IMR-90 (cell line): ENCODE results near the gene SLC16A4. TPM values are rescaled to one million over a fixed set of nuclear protein-coding genes. Genes with fewer than 3 reads are reported as not detected.

Experiments
- ATAC-seq: fragments of 200-7000 bp; cut with Tn5 transposase; 2 replicates; pipeline ENCODE4 v1.9.1; 2020; ENCODE audit warnings: low read depth, mild to moderate bottlenecking, moderate library complexity
- BruUV-seq: library from RNA; stranded (reverse); fragments of 400-500 nt; replicated peaks from 2 replicates; lab custom pipeline; 2021; lab: Mats Ljungman, UMichigan
- CTCF ChIA-PET: fragments of 300-600 bp; formaldehyde crosslinking; extraction: SDS; loops from one replicate; lab custom pipeline; 2021; ENCODE audit warnings: antibody characterized with exemption; lab: Yijun Ruan, JAX
- POLR2A ChIA-PET: fragments of 300-600 bp; sonication (Branson Sonifier 250); formaldehyde crosslinking; loops from one replicate; lab custom pipeline; 2022; ENCODE audit warnings: antibody characterized with exemption; ENCODE audit not compliant: unreplicated experiment; lab: Charles Lee
- DNase-seq: peaks from one replicate; pipeline ENCODE4 v3.0.0; 2013
- H2AFZ ChIP-seq: replicated peaks from 2 replicates; pipeline ENCODE3; 2013; ENCODE audit warnings: low read length, mild to moderate bottlenecking; ENCODE audit not compliant: poor library complexity
- H2AK5ac ChIP-seq: 2 replicates; pipeline ENCODE4 v1.6.1; 2013; ENCODE audit warnings: low read depth, low read length, inconsistent platforms
- H2AK9ac ChIP-seq: replicated peaks from 2 replicates; pipeline ENCODE3; 2013; ENCODE audit warnings: mild to moderate bottlenecking, low read depth, low read length, moderate library complexity; ENCODE audit not compliant: poor library complexity
- H2BK120ac ChIP-seq: 2 replicates; pipeline ENCODE4 v1.6.1; 2013; ENCODE audit warnings: low read depth, low read length, inconsistent platforms
- H2BK15ac ChIP-seq: 3 replicates; pipeline ENCODE4 v1.6.1; 2013; ENCODE audit warnings: low read depth, low read length, inconsistent platforms
- H2BK20ac ChIP-seq: 2 replicates; pipeline ENCODE4 v1.6.1; 2013; ENCODE audit warnings: low read depth, mild to moderate bottlenecking, inconsistent platforms, low read length, moderate library complexity
- H2BK5ac ChIP-seq: 2 replicates; pipeline ENCODE4 v1.6.1; 2013; ENCODE audit warnings: mild to moderate bottlenecking, low read depth, low read length, inconsistent platforms; ENCODE audit not compliant: poor library complexity, severe bottlenecking
- H3K14ac ChIP-seq: replicated peaks from 2 replicates; pipeline ENCODE4 v1.6.1; 2013; ENCODE audit warnings: low read depth, low read length, inconsistent platforms
- H3K18ac ChIP-seq: 2 replicates; pipeline ENCODE4 v1.6.1; 2013; ENCODE audit warnings: low read depth, low read length, control low read depth
- H3K23ac ChIP-seq: 2 replicates; pipeline ENCODE4 v1.6.1; 2013; ENCODE audit warnings: low read depth, low read length, inconsistent platforms
- H3K27ac ChIP-seq: 2 replicates; pipeline ENCODE4 v1.5.1; 2013; ENCODE audit warnings: mild to moderate bottlenecking, control low read depth, low read length; ENCODE audit not compliant: insufficient read depth
- H3K27me3 ChIP-seq: 2 replicates; pipeline ENCODE4 v1.6.1; 2013; ENCODE audit warnings: low read length; ENCODE audit not compliant: control insufficient read depth, insufficient read depth
- H3K36me3 ChIP-seq: 2 replicates; pipeline ENCODE4 v1.6.1; 2013; ENCODE audit warnings: low read length, mixed read lengths; ENCODE audit not compliant: control insufficient read depth, insufficient read depth
- H3K4ac ChIP-seq: 2 replicates; pipeline ENCODE4 v1.6.1; 2013; ENCODE audit warnings: low read depth, low read length, inconsistent platforms
- H3K4me1 ChIP-seq: 2 replicates; pipeline ENCODE4 v1.6.1; 2013; ENCODE audit warnings: low read length, mixed read lengths; ENCODE audit not compliant: control insufficient read depth, insufficient read depth
- H3K4me2 ChIP-seq: 2 replicates; pipeline ENCODE4 v1.6.1; 2013; ENCODE audit warnings: low read depth, mild to moderate bottlenecking, control low read depth, low read length, moderate library complexity
- H3K4me3 ChIP-seq: 2 replicates; pipeline ENCODE4 v1.5.1; 2013; ENCODE audit warnings: low read depth, mild to moderate bottlenecking, control low read depth, low read length, moderate library complexity; ENCODE audit not compliant: insufficient read depth
- H3K56ac ChIP-seq: 2 replicates; pipeline ENCODE4 v1.6.1; 2013; ENCODE audit warnings: low read length, inconsistent platforms; ENCODE audit not compliant: insufficient read depth; ENCODE audit errors: extremely low read depth
- H3K79me1 ChIP-seq, 2 experiments: 2 replicates each; pipeline ENCODE4 v1.6.1; 2013; ENCODE audit warnings: low read length in 2 of 2, inconsistent platforms in 1 of 2, low read depth in 1 of 2
- H3K9ac ChIP-seq: 2 replicates; pipeline ENCODE4 v1.6.1; 2013; ENCODE audit warnings: low read depth, low read length, control low read depth
- H3K9me1 ChIP-seq: 2 replicates; pipeline ENCODE4 v1.6.1; 2013; ENCODE audit warnings: low read length, inconsistent platforms; ENCODE audit not compliant: insufficient read depth
- H3K9me3 ChIP-seq: 2 replicates; pipeline ENCODE4 v1.6.1; 2013; ENCODE audit warnings: low read length; ENCODE audit not compliant: control insufficient read depth, insufficient read depth
- H4K20me1 ChIP-seq: 2 replicates; pipeline ENCODE4 v1.6.1; 2013; ENCODE audit warnings: low read length, inconsistent platforms; ENCODE audit not compliant: insufficient read depth
- H4K5ac ChIP-seq: 2 replicates; pipeline ENCODE4 v1.6.1; 2013; ENCODE audit warnings: mild to moderate bottlenecking, low read depth, low read length, control low read depth
- H4K8ac ChIP-seq, 2 experiments: 2 replicates each; pipeline ENCODE4 v1.6.1; 2013; ENCODE audit warnings: low read depth in 2 of 2, low read length in 2 of 2, control low read depth in 1 of 2, inconsistent platforms in 1 of 2
- H4K91ac ChIP-seq: 2 replicates; pipeline ENCODE4 v1.6.1; 2013; ENCODE audit warnings: low read depth, low read length, inconsistent platforms; ENCODE audit not compliant: insufficient read depth
- BHLHE40 ChIP-seq: fragments of 150-350 bp; IDR thresholded peaks from 2 replicates; pipeline ENCODE4 v1.6.1; 2016; ENCODE audit warnings: mild to moderate bottlenecking, low read depth, low read length
- CEBPB ChIP-seq: IDR thresholded peaks from 2 replicates; pipeline ENCODE4 v1.6.1; 2012; ENCODE audit warnings: low read depth, low read length, improper control_type of control experiment
- FOS ChIP-seq: fragments of 150-350 bp; IDR thresholded peaks from 2 replicates; pipeline ENCODE4 v1.6.1; 2016; ENCODE audit warnings: low read depth, low read length
- MAFK ChIP-seq: IDR thresholded peaks from 2 replicates; pipeline ENCODE4 v1.6.1; 2012; ENCODE audit warnings: low read depth, low read length, improper control_type of control experiment
- MAZ ChIP-seq: IDR thresholded peaks from 2 replicates; pipeline ENCODE4 v1.6.1; 2012; ENCODE audit warnings: low read depth, mild to moderate bottlenecking, low read length, improper control_type of control experiment, moderate library complexity, borderline replicate concordance
- MXI1 ChIP-seq: IDR thresholded peaks from 2 replicates; pipeline ENCODE4 v1.6.1; 2012; ENCODE audit warnings: low read depth, mild to moderate bottlenecking, low read length, moderate library complexity, borderline replicate concordance
- NFE2L2 ChIP-seq: fragments of 150-350 bp; IDR thresholded peaks from 2 replicates; pipeline ENCODE4 v1.6.1; 2016; ENCODE audit warnings: low read depth, mild to moderate bottlenecking, low read length
- POLR2A ChIP-seq: IDR thresholded peaks from 2 replicates; pipeline ENCODE4 v1.6.1; 2012; ENCODE audit warnings: mild to moderate bottlenecking, low read depth, low read length
- RAD21 ChIP-seq: IDR thresholded peaks from 2 replicates; pipeline ENCODE4 v1.6.1; 2012; ENCODE audit warnings: low read length, improper control_type of control experiment
- RCOR1 ChIP-seq: IDR thresholded peaks from 2 replicates; pipeline ENCODE4 v1.6.1; 2012; ENCODE audit warnings: mild to moderate bottlenecking, low read length, improper control_type of control experiment; ENCODE audit not compliant: insufficient replicate concordance
- RFX5 ChIP-seq: IDR thresholded peaks from 2 replicates; pipeline ENCODE4 v1.8.0; 2012; ENCODE audit warnings: low read depth, mild to moderate bottlenecking, low read length, moderate library complexity
- SMC3 ChIP-seq: fragments of 150-350 bp; IDR thresholded peaks from 2 replicates; pipeline ENCODE4 v1.6.1; 2016; ENCODE audit warnings: low read depth, mild to moderate bottlenecking, antibody characterized with exemption, low read length, moderate library complexity
- WGBS, 2 experiments: methylation state at CpG; one replicate each; pipeline versions ENCODE4 v1.1.5 to v1.1.7; 2013; ENCODE audit warnings: missing lambda C conversion rate in 2 of 2; ENCODE audit not compliant: insufficient read length in 1 of 2; ENCODE audit errors: extremely low coverage in 2 of 2; 5-methylcytosine and 5-hydroxymethylcytosine counted together
- dilution Hi-C: fragments of 300-500 bp; cut with HindIII; formaldehyde crosslinking; loops from one replicate; pipeline ENCODE4 v1.14.3; 2018; ENCODE audit warnings: low sequenced_read_pairs; ENCODE audit not compliant: unreplicated experiment
- in situ Hi-C: fragments of 300-500 bp; cut with MboI; formaldehyde crosslinking; loops from 3 replicates; pipeline ENCODE4 v1.14.3; 2019; ENCODE audit warnings: low sequenced_read_pairs, inconsistent platforms, mixed read lengths
- intact Hi-C: fragments of 100-400 bp; cut with micrococcal nuclease; formaldehyde crosslinking; loops from 2 replicates; pipeline ENCODE4 v1.10.0; 2022
- polyA plus RNA-seq, 3 experiments: library from polyadenylated mRNA; depleted of rRNA; stranded (reverse); fragments of >200 nt; gene quantifications; 2 replicates each; pipeline ENCODE4 v1.2.3, GENCODE V29; 2012; ENCODE audit warnings: low replicate concordance in 1 of 3
- total RNA-seq: library from RNA; depleted of rRNA; stranded (reverse); fragments of >200 nt; gene quantifications from 2 replicates; pipeline ENCODE4 v1.2.3, GENCODE V29; 2012
- TF ChIP-seq, protein P1 (sequence below): fragments of 150-350 bp; IDR thresholded peaks from 2 replicates; pipeline ENCODE4 v1.6.1; 2016; ENCODE audit warnings: low read depth, mild to moderate bottlenecking, low read length, moderate library complexity, borderline replicate concordance
- TF ChIP-seq, protein P2 (sequence below): fragments of 150-350 bp; IDR thresholded peaks from 2 replicates; pipeline ENCODE4 v1.6.1; 2017; ENCODE audit warnings: mild to moderate bottlenecking, antibody characterized with exemption, low read length, low read depth
- TF ChIP-seq, protein P3 (sequence below): conservative IDR thresholded peaks from 2 replicates; pipeline ENCODE4 v1.5.1; 2012; ENCODE audit warnings: mild to moderate bottlenecking, low read depth, low read length, improper control_type of control experiment

Gene SLC16A4
- total and polyA plus RNA-seq, 2 of the 4 experiments (the other 2 are of a cell fraction), result 27.7 to 65.2 TPM

DNA sequence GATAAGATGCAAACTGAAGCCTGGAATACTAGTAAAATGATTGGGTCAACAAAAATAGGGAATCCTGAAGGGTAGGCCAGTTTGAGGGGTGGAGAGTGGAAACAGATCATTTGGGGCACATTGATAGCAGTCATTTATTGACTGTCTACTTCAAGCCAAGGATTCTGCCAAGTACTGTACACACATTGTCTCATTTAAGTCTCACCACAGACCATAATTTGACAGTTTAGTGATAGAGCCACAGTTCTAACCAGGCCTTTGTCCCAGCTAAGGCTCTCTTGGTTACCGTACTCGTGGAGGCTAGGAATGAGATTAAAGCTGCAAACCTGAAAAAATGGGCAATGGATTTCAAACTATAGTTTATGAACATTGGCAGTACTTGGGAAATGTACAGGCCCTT lies 40.5 kb downstream of the SLC16A4 start:
- CTCF ChIA-PET, result no interaction called here
- peaks cover 4% of the 10 kb centered on the region; the same call in 1 of the 2 replicates for H4K20me1 ChIP-seq

More for the DNA sequence above, 40.5 kb downstream of the SLC16A4 start:
- Histone ChIP-seq H3K9ac (no peak overlapping the region), H3K27me3 (no peaks in the 10 kb centered on the region), H3K4me1 (peaks cover 9% of the 10 kb centered on the region), H3K4ac (no peak overlapping the region), H3K79me1 (peaks cover 24 to 51% of the 10 kb centered on the region in 2 experiments), H4K91ac (no peak overlapping the region), H2BK5ac (no peak overlapping the region), H2BK15ac (no peak overlapping the region), H3K9me3 (no peaks in the 10 kb centered on the region), H2AK5ac (no peak overlapping the region), H3K9me1 (peaks cover 8% of the 10 kb centered on the region), H3K23ac (no peak overlapping the region), H3K18ac (no peak overlapping the region), H2AFZ (no peak overlapping the region), H3K14ac (no peak overlapping the region), H3K27ac (no peak overlapping the region), H2AK9ac (no peak overlapping the region), H3K4me3 (no peak overlapping the region), H2BK120ac (no peak overlapping the region), H4K5ac (no peak overlapping the region), H3K56ac (no peak overlapping the region), H3K4me2 (no peak overlapping the region), H3K36me3 (peaks cover 11% of the 10 kb centered on the region), H4K8ac (no peak overlapping the region), H2BK20ac (no peak overlapping the region)
- ATAC-seq, result no peak
- no TSS peak for BruUV-seq
- WGBS, 2 experiments, result 80% methylated on average over 1 of the region's 2 CpGs; no CpG with 5 or more reads in 1 of the 2 experiments
- DNase-seq, result no peak
- in situ Hi-C loops (no loop called here), intact Hi-C loops (no loop called here), dilution Hi-C loops (no loop called here)
- TF ChIP-seq NFE2L2 (no peak), POLR2A (no peak), FOS (no peak), RAD21 (no peak), MAFK (no peak), SMC3 (no peak), RFX5 (no peak), MXI1 (no peak), RCOR1 (no peak), MAZ (no peak), CEBPB (no peak), BHLHE40 (no peak)
- TF ChIP-seq, protein P1, sequence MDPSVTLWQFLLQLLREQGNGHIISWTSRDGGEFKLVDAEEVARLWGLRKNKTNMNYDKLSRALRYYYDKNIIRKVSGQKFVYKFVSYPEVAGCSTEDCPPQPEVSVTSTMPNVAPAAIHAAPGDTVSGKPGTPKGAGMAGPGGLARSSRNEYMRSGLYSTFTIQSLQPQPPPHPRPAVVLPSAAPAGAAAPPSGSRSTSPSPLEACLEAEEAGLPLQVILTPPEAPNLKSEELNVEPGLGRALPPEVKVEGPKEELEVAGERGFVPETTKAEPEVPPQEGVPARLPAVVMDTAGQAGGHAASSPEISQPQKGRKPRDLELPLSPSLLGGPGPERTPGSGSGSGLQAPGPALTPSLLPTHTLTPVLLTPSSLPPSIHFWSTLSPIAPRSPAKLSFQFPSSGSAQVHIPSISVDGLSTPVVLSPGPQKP, result no peak
- TF ChIP-seq, protein P2, sequence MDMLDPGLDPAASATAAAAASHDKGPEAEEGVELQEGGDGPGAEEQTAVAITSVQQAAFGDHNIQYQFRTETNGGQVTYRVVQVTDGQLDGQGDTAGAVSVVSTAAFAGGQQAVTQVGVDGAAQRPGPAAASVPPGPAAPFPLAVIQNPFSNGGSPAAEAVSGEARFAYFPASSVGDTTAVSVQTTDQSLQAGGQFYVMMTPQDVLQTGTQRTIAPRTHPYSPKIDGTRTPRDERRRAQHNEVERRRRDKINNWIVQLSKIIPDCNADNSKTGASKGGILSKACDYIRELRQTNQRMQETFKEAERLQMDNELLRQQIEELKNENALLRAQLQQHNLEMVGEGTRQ, result no peak
- TF ChIP-seq, protein P3, sequence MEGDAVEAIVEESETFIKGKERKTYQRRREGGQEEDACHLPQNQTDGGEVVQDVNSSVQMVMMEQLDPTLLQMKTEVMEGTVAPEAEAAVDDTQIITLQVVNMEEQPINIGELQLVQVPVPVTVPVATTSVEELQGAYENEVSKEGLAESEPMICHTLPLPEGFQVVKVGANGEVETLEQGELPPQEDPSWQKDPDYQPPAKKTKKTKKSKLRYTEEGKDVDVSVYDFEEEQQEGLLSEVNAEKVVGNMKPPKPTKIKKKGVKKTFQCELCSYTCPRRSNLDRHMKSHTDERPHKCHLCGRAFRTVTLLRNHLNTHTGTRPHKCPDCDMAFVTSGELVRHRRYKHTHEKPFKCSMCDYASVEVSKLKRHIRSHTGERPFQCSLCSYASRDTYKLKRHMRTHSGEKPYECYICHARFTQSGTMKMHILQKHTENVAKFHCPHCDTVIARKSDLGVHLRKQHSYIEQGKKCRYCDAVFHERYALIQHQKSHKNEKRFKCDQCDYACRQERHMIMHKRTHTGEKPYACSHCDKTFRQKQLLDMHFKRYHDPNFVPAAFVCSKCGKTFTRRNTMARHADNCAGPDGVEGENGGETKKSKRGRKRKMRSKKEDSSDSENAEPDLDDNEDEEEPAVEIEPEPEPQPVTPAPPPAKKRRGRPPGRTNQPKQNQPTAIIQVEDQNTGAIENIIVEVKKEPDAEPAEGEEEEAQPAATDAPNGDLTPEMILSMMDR, result no peak
- POLR2A ChIA-PET, result no interaction called here
